Measurements from ENCODE around the gene CLDN24.

Gene CLDN24

DNA sequence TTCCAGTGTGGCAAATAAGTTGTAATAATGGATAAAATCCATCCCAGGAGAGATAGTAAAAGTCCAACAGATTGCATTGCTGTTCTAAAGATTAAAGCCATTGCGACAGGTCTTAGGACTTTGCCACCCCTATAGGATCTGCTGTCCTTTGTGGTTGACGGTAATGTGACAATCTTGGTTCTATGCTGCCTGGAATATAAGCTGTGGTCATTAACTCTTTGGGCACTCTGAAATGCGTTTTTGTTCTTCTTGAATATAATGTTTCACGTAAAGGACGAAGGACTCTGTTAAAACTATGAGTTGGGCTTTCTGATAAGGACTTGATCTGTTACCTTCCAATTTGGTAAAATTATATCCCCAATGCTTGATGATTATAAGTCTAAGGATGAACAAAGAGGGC lies at the start of gene CLDN24:
CLDN24 (minus strand) TSS at position 101 of the 400 bp plus-strand sequence; CDS start at position 101, 0 bp downstream.
- ATAC-seq = no peak

DNA sequence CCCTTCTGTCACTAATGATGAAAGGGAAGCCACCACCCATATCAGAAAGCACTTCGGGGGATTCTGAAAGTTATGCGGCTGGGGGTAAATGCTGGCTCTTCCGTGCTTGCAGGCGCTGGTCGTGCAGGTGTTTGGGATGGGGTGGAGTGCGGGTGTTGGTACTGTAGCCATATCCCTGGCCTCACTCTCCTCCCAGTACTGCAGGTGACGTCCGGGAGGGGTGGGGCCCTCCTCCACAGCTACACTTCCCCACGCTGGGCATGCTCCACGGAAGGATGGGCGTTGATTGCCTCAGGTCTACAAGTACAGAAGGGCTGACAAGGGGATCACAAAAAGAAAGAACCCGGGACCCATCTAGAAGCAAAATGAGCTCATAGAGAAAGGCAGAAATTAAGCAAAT lies 48.6 kb upstream of the CLDN24 start:
- no peak for ATAC-seq

DNA sequence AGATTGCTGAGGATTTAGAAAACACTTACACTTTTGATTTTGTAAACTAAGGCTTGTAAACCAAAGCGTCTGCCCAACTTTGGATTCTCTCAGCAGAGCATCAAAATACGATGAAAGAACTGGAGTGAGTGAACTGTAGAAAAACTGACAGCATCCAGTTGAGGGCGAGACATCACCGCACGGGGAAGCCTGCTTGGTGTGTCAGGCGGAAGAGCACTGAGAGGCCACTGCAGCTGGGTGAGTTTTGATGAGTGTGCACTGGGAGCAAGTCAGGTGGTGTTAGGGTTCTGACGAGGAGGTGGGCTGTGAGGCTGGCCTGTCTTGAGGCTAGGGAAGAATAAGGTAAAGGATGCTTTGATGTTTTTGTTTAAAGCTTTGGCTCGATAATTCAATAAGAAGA lies 46.8 kb upstream of the CLDN24 start:
- no peak for ATAC-seq

DNA sequence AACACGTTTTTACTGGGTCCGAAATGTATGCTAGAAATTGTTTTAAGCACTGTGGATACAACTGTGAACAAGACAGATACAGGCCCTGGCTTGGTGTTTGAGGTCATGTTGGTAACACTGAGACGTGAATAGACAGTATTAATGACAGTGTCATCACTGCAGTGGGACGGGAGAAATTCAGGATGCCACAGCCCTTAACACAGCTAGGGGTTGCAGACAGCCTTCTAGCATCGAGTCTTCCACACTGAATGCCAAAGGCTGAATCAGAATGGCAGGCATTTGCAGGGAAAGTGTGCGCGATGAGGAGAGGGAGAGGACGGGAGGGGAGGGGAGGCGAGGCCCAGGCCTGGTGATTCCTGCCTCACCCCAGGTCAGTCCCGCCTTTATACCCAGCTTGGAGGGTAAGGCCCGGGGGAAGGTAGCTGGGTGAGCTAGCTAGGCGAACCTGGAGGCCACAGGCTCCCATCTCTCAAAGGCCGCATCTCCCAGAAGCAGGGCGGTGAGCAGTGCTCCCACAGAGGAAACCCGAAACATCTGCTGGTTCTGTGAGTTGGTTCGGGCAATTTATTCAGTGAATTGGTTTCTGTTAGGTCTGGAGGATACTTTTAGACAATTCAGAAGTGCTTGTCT lies 44.1 kb upstream of the CLDN24 start:
- ATAC-seq = no peak

DNA sequence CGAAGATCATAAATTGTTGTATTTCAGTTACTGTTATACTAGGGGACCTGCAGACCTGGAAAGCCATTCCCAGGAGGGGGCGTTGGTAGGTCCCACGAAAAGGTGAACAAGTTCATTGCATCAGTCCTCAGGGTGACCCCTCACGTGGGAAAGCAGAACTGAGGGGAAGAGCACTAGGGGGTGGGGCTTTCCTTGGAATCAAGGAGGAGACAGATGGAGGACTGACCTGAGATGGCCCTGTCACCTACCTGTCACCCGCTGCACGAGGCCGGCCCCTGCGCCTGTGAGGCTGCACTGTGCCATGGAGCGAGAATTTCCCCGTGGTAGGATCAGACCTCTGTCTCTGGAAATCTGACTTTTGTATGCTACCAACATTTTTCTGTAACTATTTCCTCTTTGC lies 41.8 kb upstream of the CLDN24 start:
- ATAC-seq = no peak

DNA sequence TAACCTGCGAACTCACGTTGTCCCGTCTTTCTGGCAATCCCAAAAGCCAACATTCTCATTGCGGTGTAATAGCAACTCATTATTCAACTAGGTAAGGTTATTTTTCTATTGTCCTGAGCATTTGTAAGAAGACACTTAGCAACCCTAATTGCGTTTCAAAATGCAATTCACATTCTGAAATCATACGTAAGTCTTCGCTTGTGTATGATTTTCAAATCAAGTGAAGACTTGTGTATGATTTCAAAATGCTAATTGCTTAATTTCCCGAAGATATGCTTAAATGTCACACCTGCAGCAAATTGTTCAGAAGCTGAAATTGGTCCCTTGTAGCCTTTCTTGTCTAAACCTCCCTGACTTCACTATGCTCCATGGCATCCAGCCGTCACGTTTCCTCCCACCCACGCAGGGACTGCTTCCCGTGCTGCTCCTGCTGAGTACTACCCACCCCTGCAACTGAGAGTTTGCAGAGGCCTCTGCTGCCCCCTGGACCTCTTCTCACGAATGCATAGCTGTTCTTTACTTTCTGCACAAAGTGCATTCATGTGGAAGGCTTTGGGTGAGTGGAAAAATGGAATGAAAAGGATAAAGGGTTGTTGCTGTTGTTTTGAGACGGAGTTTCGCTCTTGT lies 40.8 kb upstream of the CLDN24 start:
- no peak for ATAC-seq

DNA sequence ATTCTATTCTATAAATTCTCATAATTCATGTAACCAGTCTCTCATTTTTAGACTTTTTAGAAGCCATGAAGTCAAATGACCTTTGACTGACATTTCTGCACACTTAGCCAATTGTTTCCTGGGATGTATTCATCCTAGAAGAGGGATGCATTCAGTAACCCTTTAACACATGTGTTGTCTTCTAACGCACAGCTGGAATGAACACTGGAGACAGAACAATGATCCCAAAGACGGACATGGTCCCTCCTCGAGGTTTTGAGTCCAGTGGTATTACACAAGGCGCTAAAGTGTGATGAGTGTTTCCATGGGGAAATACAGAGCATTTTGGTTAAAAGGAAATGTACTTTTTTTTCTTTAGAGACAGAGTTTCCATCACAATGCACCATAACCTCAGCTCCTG lies 39.8 kb upstream of the CLDN24 start:
- ATAC-seq = no peak

DNA sequence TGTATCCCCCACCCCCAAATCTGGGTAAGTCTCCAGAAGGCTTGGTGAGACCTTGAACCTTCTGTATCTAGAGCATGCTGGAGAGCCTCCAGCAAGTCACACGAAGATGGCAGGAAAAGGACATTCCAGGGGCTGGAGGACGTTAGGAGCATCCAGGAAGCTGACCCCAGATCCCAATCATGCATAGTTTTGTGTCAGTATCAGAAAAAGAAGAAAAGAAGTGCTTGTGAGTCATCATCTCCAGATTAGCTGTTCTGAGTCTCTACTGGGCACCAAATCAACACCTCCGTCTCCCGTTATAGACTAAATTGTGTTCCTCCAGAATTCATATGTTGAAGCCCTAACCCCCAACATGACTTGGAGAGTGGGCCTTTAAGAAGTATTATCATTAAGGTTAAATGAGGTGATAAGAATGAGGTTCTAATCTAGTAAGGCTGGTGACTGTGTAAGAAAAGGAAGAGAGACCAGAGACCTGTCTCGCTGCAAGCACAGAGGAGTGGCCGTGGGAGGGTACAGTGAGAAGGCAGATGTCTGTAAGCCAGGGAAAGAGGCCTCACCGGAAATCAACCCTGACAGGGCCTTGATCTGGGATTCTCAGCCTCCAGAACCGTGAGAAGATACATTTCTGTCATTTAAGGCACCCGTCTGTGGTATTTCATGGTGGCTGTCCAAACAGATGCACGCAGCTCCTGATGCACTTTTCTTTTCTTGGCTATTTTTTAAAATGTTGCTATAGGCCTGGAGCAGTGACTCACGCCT lies 38.1 kb upstream of the CLDN24 start:
- ATAC-seq = no peak

DNA sequence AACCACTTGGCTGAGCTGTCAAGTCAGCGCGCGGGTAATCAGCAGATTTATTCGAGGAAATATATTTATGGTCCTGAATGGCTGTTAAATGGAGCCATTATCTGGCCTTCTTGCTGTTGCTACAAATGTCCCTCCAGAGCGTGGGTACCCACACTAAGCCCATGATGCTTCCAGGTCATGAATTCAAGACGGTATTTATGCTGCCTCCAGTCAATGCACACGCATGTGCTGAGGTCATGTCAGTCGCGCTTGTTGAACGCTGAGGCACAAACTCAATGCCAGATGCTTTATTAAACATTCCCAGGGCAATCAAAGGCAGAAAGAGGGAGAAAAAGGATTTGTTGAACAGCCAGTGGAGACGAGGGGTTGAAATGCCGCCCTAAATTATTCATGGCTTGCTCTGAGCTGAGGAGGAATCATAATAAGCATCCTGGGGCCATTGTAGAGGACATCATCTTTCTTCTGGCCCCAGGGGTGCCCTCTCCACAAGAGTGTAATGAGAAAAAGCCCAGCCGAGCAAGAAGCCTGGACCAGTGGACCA lies 36.1 kb upstream of the CLDN24 start:
- no peak for ATAC-seq

DNA sequence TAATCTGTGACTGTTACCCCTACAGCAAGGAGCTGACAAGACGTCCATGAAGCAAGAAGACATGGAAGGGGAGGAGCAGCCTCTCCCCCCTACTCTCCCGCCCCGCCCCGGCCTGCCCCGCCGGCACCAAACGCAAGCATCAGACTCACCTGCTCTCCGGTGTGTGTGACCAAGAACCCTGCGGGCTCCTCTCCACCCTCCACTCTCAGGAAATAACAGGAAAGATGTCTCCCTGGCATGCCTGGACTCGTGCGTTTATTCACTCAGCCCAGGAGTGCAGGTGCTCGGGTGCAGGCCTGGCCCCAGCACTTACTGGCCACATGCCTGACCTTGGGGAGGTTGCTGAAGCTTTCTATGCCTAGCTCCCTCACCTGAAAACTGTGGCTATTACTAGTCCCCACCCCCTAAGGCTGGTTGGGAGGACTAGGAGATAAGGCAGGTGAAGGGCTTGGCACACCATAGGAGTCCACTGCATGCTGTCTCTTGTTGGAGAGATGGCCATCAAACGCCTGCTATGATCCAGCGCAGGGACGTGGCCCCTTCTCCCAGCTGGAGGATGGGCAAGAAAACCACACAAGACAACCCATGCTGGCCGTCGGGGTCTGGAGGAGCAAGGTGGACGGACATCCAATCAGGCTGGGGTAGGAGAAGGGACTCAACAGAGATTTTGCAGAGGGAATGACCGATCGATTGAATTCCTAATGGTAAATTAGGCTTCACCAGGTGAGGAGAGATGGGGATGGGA lies 34.9 kb upstream of the CLDN24 start:
- ATAC-seq = no peak

DNA sequence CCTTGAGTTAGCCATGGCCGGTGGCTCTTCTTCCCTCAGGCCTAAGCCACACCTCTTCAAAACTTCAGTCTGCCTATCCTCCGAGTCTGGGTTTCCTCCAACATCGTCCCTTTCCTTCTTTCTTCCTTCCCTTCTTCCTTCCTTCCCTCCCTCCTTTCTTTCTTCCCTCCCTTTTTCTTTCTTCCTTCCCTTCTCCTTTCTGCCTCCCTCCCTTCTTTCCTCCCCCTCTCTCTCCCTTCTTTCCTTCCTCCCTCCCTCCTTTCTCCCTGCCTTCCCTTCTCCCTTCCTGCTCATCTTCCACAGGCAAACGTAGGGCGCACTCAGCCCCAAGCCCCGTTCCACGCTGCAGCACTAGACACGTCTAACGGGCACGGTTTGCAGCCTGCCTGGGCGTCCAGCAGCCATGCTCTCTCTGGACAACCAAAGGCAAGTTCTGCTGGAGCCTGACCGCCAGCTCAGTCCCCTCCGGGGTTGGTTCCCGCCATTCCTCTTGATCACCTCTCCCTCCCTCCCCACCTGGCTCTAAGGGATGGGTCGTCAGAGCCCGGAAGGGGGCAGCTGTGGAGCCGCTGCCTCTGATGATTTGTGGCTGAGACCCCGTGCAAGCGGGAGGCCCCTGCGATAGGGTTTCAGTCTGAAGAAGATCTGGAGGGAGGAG lies 34.1 kb upstream of the CLDN24 start:
- ATAC-seq = no peak

DNA sequence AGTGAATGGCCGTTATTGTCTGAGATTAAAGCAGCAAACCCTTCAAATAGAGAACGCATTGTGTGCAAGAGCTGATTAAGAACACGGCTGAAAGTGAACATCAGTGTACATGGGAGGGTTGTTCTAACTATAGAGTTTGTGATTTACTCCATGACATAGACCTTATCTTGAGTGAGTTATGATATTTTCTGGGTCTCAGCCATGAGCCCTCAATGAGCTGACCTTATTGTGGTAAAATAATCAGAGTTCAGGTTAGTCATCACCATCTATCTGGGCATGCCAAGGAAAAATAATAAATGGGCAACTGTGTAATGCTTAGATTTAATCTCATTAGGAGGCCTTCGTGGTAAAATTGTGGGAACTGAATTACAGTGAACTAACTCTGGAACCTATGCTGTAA lies 33.2 kb upstream of the CLDN24 start:
- ATAC-seq = no peak

DNA sequence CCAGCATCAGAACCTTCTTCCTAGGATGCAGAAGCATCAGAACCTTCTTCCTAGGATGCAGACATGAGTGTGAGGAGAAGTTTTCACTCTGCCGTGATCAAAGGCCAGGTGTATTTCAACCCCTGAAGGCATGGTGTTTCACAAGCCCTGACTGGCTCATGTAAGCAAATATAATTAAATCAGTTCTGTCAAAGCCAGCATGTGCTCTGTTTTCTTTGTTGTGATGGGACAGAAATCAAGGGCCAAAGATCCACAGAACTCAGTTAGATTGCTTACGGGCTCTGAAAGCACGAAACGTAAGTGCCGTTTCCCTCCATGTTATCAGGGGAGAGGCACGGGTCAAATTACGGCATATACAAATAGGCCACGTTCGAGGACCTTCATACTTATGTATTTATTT lies 32.0 kb upstream of the CLDN24 start:
- ATAC-seq = no peak

DNA sequence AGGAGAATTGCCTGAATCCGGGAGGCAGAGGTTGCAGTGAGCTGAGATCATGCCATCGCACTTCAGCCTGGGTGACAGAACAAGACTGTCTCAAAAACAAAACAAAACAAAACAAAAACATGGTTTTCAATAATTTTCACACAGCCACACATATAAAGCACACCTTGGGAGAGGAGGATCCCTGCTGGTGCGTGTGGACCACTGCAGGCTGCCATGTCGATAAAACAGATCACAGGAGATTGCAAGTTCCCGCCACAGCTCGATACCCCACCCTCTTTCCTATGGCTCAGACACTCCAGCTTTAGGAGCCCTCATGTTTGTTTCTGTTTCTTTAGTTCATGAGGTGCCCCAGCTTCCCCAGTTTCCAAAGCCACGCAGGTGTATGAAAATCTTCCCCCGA lies 31.3 kb upstream of the CLDN24 start:
- no peak for ATAC-seq

DNA sequence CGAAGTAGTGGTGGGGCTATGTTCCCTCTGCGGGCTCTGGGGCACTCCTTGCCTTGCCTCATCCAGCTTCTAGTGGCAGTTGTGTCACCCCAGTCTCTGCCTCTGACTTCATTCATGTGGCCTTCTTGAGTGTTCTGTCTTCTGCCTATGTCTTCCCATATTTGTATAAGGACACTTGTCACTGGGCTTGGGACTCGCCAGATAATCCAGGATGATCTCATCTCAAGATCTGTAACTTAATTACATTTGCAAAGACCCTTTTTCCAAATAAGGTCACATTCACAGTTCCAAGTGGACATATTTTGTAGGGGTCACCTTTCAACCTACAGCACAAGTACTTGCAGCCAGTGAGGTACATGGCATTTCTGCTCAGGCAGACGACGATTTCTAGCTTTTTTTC lies 30.3 kb upstream of the CLDN24 start:
- ATAC-seq = no peak

DNA sequence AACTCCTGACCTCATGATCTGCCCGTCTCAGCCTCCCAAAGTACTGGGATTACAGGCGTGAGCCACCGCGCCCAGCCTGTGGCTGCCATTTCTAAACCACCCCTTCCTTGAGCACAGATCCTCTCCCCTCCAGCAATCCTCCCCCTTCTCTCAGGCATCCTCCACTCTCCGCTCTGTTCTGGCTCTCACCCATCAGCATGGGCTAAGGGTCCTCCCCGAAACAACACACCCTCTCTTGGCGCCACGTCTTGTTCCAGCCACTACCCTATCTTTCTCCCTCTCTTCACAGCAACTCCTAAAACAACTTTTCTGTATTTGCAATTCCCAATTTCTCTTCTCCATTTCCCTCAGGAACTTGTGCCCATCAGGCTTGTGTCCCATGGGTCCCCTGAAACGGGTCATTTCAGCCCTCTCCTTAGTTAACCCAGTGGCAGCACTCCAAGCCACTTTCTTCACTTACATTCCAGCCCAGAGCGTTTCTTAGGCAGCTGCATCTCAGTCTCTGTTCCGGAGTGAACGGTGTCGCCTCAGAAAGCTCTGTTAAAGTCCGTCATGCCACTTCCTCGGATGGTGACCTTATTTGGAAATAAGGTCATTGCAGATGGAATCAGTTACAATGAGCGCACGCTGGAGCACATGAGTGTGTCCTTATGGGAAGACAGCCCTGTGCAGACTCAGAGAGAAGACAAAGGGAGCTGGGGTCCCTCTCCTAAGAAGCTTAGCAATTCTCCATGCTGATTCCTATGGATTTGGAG lies 28.3 kb upstream of the CLDN24 start:
- no peak for ATAC-seq

DNA sequence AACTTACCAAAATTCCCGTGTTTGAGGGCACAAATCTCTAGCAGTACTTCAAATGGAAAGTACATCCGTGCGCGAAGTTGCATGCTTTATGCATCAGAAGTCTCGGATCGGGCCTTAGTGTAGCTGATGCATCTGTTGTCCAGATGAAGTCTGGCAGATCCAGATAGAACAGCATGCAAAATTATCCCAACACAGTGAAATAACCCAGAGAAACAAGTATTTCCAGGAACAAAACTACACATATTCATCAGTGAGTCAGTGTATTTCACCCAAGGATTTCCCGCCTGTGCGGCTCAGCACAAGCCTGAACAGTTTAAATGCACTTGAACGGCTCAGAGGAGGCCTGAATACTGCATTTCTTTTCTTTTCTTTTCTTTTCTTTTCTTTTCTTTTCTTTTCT lies 27.4 kb upstream of the CLDN24 start:
- no peak for ATAC-seq

DNA sequence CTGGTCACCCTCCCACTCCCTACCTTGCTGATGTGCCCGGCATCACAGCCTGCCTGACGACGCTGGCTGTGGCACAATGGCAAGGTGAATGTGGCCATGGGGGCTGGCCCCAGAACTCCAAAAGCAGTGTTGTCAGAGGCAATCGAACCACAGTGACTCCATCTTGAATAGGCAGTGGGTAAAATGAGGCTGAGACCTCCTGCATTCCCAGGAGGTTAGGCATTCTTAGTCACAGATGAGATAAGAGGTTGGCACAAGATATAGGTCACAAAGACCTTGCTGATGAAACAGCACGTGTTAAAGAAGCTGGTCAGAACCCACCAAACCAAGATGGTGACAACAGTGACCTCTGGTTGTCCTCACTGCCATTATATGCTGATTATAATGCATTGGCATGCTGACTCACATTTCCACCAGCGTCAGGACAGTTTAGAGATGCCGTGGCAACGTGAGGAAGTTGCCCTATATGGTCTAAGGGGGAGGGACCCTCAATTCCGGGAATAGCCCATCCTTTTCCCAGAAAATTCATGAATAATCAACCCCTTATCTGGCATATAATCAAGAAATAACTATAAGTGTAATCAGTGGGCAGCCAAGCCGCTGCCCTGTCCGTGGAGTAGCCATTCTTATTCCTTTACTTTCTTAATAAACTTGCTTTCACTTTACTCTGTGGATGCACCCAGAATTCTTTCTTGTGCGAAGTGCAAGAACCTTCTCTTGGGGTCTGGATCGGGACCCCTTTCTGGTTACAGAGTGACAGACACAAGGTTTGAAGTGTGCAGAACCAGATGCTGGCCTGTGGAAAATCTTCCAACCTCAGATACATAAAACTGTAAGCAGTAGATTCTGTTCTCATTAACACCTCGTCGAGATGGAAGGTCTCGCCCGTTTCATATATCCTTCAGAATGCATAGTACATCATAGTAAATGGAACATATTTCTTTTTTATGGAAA lies 26.8 kb upstream of the CLDN24 start:
- peak; percentile 92 to 96 for ATAC-seq

DNA sequence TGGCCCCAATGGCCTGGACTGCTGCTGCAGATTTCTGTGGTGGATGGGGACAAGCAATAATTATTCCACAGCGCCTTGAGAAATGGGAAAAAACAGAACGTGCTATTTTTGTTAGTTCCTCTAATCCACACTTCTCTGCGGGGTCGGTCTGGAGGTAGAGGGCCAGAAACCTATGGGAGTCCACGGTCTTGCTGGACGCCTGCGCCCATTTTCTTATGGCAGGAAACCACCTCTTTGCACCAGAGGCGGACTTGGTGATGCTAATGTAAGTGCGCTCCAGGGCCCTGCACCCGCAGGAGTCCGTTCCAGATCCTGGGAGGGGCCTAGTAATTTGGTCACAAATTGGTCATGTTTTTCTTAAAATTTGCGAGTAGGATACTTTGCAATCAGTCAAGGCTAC lies 25.9 kb upstream of the CLDN24 start:
- no peak for ATAC-seq

DNA sequence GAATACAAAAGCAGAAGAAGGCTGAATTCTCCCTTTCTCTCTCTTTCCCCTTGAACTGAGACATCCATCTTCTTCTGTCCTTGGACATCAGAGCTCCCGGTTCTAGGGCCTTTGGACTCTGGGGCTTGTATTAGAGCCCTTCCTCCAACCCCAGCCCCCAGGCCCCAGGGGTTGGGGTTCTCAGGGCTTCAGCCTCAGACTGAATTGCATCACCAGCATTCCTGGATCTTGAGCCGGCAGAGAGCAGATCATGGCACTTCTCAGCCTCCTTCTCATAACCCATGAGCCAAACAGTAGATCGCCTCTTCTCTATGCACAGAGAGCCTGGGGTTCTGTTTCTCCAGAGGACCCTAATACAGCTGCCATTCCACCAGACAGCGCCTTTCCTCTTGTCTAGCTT lies 25.3 kb upstream of the CLDN24 start:
- ATAC-seq = no peak

DNA sequence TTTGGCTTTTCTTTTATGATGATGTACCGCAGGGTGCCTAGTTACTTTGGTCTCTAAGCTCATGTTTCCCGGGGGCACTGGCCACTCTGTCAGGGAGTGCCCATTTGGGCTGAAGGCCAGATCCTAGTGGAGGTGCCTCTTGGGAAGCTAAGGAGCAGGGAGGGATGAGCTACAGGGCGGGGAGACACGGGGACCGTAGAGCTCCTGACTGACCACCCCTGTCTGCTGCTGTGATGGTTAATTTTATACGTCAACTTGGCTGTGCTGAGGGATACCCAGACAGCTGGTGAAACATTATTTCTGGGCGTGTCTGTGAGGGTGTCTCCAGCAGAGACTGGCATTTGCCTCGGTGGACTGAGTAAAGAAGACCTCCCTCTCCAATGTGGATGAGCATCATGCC lies 24.9 kb upstream of the CLDN24 start:
- ATAC-seq = no peak

Measured in activated CD4-positive, CD25-positive, alpha-beta regulatory T cell treated with anti-CD3 and anti-CD28 coated beads, Interleukin-2, amount 50 U/mL, for 24 hours (primary cell).